Right ventricle myocardium inferior (tissue), 1 donor: ENCODE data around the gene ALKBH4. TPM values are rescaled to one million over a fixed set of nuclear protein-coding genes. Genes with fewer than 3 reads are reported as not detected.
"Not testable (repeated sequence)": the region's sequence is repeated elsewhere in the genome, so short reads cannot be mapped to it uniquely, and the experiment has no call there.

Experiments
- ATAC-seq: fragments of 200-7000 bp; cut with Tn5 transposase; one replicate; pipeline ENCODE4 v1.9.1; 2020; ENCODE audit warnings: mild to moderate bottlenecking, moderate library complexity
- DNase-seq: peaks from one replicate; pipeline ENCODE4 v3.0.0; 2021; ENCODE audit errors: missing footprints
- intact Hi-C: fragments of 100-400 bp; cut with DNase I; formaldehyde crosslinking; loops from one replicate; pipeline ENCODE4 v1.11.0; 2022
- total RNA-seq: library from RNA; stranded (reverse); fragmentation: NEBNext Ultra II Directional; extraction: Animal tissue kit (Norgen Biotek cat#: 25700); gene quantifications from one replicate; pipeline ENCODE4 v1.2.1, GENCODE V29; 2021
- donor health status: DM: no; HTN: yes; CAD: no; lungs with severe emphysema.

The ALKBH4 gene
- total RNA-seq, 1 donor from 2014 or later, result 5.8 TPM

GRCh38 chr7:102463841-102464576, 654 bp downstream of the ALKBH4 start:
- DNase-seq (no peak), ATAC-seq (peak; percentile 2)
- intact Hi-C loops, result loop anchor here (5.0 kb wide), 1 partner anchor 52 kb away; no protein-coding TSS in a partner anchor

GRCh38 chr7:102460467-102460866, 4.2 kb downstream of the ALKBH4 start:
- intact Hi-C loops, result loop anchor here (5.0 kb wide), 1 partner anchor 48 kb away; no protein-coding TSS in a partner anchor
- DNase-seq (no peak), ATAC-seq (no peak)

- no peak for DNase-seq
- intact Hi-C loops, result no loop called here
These were observed 5.3 kb downstream of the ALKBH4 start for GRCh38 chr7:102459221-102459844.

GRCh38 chr7:102457352-102457924, 7.2 kb downstream of the ALKBH4 start:
- ATAC-seq (no peak), DNase-seq (no peak)
- intact Hi-C loops, result no loop called here

More at GRCh38 chr7:102459221-102459844, 5.3 kb downstream of the ALKBH4 start:
- ATAC-seq, result no peak

- DNase-seq, result no peak
- intact Hi-C loops, result no loop called here
- no peak for ATAC-seq
These were observed 8.3 kb downstream of the ALKBH4 start for GRCh38 chr7:102456327-102456726.

- ATAC-seq (no peak), DNase-seq (no peak)
- intact Hi-C loops, result no loop called here
These were observed 9.1 kb downstream of the ALKBH4 start for GRCh38 chr7:102455596-102455995.

- DNase-seq, intact Hi-C loops, ATAC-seq: not testable (repeated sequence)
These were observed 9.7 kb downstream of the ALKBH4 start for GRCh38 chr7:102454932-102455331.

GRCh38 chr7:102454468-102454867, 10.2 kb downstream of the ALKBH4 start:
- ATAC-seq, result no peak
- intact Hi-C loops, result no loop called here
- no peak for DNase-seq

- DNase-seq, result no peak
- intact Hi-C loops, result no loop called here
- peak; percentile 16 for ATAC-seq
These were observed 11.3 kb downstream of the ALKBH4 start for GRCh38 chr7:102453319-102453718.

GRCh38 chr7:102452451-102452850, 12.2 kb downstream of the ALKBH4 start:
- ATAC-seq, result no peak

GRCh38 chr7:102451371-102452054, 13.2 kb downstream of the ALKBH4 start:
- no peak for DNase-seq
- ATAC-seq, result no peak
- intact Hi-C loops, result no loop called here

More at GRCh38 chr7:102452451-102452850, 12.2 kb downstream of the ALKBH4 start:
- no peak for DNase-seq
- intact Hi-C loops, result no loop called here

- DNase-seq, result no peak
- ATAC-seq, result no peak
- intact Hi-C loops, result no loop called here
These were observed 14.4 kb downstream of the ALKBH4 start for GRCh38 chr7:102450242-102450641.

GRCh38 chr7:102449136-102449535, 15.5 kb downstream of the ALKBH4 start:
- no peak for ATAC-seq
- intact Hi-C loops, result no loop called here
- DNase-seq, result no peak

GRCh38 chr7:102447311-102447710, 17.4 kb downstream of the ALKBH4 start:
- DNase-seq (no peak), ATAC-seq (no peak)
- intact Hi-C loops, result no loop called here

GRCh38 chr7:102446387-102447156, 18.1 kb downstream of the ALKBH4 start:
- no peak for DNase-seq
- ATAC-seq, result peak; percentile 31
- intact Hi-C loops, result no loop called here

- DNase-seq (no peak), ATAC-seq (no peak)
- intact Hi-C loops, result no loop called here
These were observed 19.0 kb downstream of the ALKBH4 start for GRCh38 chr7:102445674-102446071.

- intact Hi-C loops, result no loop called here
- ATAC-seq (no peak), DNase-seq (no peak)
These were observed 19.5 kb downstream of the ALKBH4 start for GRCh38 chr7:102444961-102445673.
